ENCODE measurements around the gene SUSD6. TPM values are rescaled to one million over a fixed set of nuclear protein-coding genes. Genes with fewer than 3 reads are reported as not detected.

The SUSD6 gene
- total RNA-seq, 4 donors from 2014 or later: 33.8 to 125 (median 113) TPM

DNA sequence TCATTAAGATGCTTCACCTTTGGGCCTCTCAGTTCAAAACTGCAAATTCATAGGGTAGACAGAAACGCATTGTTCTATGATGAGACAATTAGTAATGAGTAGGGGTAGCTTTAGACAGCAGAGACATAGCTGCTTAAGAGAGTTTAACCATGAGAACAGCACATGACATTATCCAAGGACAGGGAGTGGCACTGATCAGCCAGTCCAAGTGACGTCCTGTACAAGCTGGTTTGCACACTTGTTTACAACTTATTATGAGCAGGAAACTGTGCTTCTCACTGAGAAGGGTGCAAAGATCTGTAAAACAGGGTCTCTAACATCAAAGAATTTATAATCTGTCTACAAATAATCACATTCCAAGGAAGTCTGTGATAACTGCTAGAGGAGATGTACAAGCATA is 144.4 kb downstream of the SUSD6 start:
- H3K27me3 ChIP-seq: no peaks in the 10 kb centered on the region
- peaks cover 0 to 4% (median 1%) of the 10 kb centered on the region in 4 donors for H3K4me1 ChIP-seq
- H3K27ac ChIP-seq: peak overlapping the region in 3 of 4 donors; percentile 68 to 97 (median 94)
- TF ChIP-seq, protein P1, sequence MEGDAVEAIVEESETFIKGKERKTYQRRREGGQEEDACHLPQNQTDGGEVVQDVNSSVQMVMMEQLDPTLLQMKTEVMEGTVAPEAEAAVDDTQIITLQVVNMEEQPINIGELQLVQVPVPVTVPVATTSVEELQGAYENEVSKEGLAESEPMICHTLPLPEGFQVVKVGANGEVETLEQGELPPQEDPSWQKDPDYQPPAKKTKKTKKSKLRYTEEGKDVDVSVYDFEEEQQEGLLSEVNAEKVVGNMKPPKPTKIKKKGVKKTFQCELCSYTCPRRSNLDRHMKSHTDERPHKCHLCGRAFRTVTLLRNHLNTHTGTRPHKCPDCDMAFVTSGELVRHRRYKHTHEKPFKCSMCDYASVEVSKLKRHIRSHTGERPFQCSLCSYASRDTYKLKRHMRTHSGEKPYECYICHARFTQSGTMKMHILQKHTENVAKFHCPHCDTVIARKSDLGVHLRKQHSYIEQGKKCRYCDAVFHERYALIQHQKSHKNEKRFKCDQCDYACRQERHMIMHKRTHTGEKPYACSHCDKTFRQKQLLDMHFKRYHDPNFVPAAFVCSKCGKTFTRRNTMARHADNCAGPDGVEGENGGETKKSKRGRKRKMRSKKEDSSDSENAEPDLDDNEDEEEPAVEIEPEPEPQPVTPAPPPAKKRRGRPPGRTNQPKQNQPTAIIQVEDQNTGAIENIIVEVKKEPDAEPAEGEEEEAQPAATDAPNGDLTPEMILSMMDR (IDR thresholded peaks at IDR 0.05): no peak
- TF ChIP-seq POLR2A (IDR thresholded peaks at IDR 0.05): peak in 1 of 2 donors; percentile 24
- no peak overlapping the region for H3K4me3 ChIP-seq
- H3K36me3 ChIP-seq: no peaks in the 10 kb centered on the region
- peak in 1 of 3 donors; percentile 78 for DNase-seq
- H3K9me3 ChIP-seq: no peaks in the 10 kb centered on the region

DNA sequence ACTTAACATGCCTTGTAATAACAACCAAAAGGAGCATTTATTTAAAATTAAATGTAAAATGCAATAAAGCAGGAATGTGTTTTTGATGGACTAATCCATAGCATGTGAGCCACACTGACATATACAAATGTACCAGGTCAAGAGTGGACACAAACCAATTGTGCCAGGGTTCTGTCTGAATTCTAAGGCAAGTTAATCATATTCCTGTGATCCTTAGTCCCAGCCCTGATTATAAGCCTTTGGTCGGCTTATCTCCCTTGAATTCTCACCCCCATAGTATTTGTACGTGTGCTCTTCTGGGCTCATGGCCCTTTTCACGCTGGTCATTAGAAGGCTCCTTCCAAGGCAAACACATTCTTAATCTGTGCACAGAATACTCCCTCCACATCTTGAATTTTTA is 144.9 kb downstream of the SUSD6 start:
- H3K27ac ChIP-seq: peak overlapping the region in 3 of 4 donors; percentile 54 to 97 (median 94)
- TF ChIP-seq POLR2A (IDR thresholded peaks at IDR 0.05): no peak
- TF ChIP-seq, protein P1 (IDR thresholded peaks at IDR 0.05): no peak
- DNase-seq: no peak
- peaks cover 0 to 4% (median 1%) of the 10 kb centered on the region in 4 donors for H3K4me1 ChIP-seq
- H3K9me3 ChIP-seq: no peaks in the 10 kb centered on the region
- no peaks in the 10 kb centered on the region for H3K36me3 ChIP-seq
- H3K4me3 ChIP-seq: no peak overlapping the region
- no peaks in the 10 kb centered on the region for H3K27me3 ChIP-seq

DNA sequence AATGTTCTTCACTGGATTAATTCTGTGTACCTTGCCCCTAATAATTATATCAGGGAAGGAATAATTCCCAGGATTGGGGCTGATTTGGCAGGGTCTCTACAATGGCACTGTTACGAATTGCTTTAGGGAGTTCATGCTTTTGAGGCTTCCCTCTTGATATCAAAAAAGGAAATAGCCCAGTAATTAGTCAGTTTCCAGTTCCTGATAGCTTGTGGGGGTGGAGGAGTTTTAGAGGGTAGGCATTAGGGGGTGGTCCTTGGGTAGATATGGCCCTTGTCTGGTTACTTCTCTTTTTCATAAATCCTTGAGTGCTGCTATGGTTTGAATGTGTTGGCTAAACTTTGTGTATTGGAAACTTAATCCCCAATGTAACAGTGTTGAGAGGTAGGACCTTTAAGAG is 149.4 kb downstream of the SUSD6 start:
- no peak for DNase-seq
- H3K27ac ChIP-seq: no peak overlapping the region
- H3K9me3 ChIP-seq: no peaks in the 10 kb centered on the region
- no peak for TF ChIP-seq POLR2A (IDR thresholded peaks at IDR 0.05)
- TF ChIP-seq, protein P1 (IDR thresholded peaks at IDR 0.05): no peak
- no peaks in the 10 kb centered on the region for H3K27me3 ChIP-seq
- H3K4me1 ChIP-seq: peaks cover 0 to 4% (median under 1%) of the 10 kb centered on the region in 4 donors
- no peak overlapping the region for H3K4me3 ChIP-seq
- no peaks in the 10 kb centered on the region for H3K36me3 ChIP-seq

DNA sequence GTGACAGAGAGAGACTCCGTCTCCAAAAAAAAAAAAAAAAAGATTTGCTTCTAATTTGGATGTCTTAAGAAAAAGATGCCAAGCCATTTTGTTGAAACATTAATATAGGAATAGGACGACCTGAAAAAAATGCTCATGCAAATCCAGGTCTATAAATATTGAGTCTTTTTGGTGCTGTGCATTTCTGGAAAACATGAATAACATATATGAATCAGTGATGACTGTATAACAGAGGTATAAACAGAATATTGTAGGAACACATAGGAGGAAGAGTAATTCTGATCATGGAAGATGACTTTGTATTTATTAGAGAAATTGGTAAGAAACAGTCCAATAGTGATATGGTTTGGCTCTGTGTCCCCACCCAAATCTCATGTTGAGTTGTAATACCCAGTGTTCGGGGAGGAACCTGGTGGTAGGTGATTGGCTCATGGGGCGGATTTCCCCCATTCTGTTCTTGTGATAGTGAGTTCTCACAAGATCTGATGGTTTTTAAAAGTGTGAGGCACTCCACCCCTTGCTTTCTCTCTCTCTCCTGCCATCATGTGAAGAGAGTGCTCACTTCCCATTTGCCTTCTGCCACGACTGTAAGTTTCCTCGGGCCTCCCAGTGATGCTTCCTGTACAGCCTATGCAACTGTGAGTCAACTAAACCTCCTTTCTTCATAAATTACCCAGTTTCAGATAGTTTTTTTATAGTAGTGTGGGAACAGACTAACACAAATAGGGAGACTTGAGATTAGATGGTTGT is 152.5 kb downstream of the SUSD6 start:
- no peaks in the 10 kb centered on the region for H3K27me3 ChIP-seq
- TF ChIP-seq, protein P1 (IDR thresholded peaks at IDR 0.05): no peak
- no peak for TF ChIP-seq POLR2A (IDR thresholded peaks at IDR 0.05)

More for the DNA sequence above, 152.5 kb downstream of the SUSD6 start:
- no peak for DNase-seq
- Histone ChIP-seq H3K27ac (no peak overlapping the region), H3K4me3 (no peak overlapping the region), H3K4me1 (peaks cover 3 to 16% (median 6%) of the 10 kb centered on the region in 4 donors), H3K9me3 (no peaks in the 10 kb centered on the region), H3K36me3 (peaks cover 0 to 9% (median 0%) of the 10 kb centered on the region in 3 donors)

Other genes with a start within 250 kb of the SUSD6 start
- gene ERH, start 213.3 kb upstream of the SUSD6 start, total RNA-seq: 10 to 100 TPM; 35.2 to 99.9 (median 50.4) TPM
- 100 to 1,000 TPM in 1 of 4 donors, 10 to 100 TPM in 3; 30.5 to 113 (median 77.9) TPM for gene SLC39A9, start 212.9 kb upstream of the SUSD6 start, total RNA-seq
- not detected for gene PLEKHD1, start 126.9 kb upstream of the SUSD6 start, total RNA-seq
- gene CCDC177, start 36.7 kb upstream of the SUSD6 start, total RNA-seq: not detected
- 100 to 1,000 TPM; 339 to 528 (median 434) TPM for gene SRSF5, start 155.5 kb downstream of the SUSD6 start, total RNA-seq
- gene SLC10A1, start 185.6 kb downstream of the SUSD6 start, total RNA-seq: not detected